Neural crest cell (in vitro differentiated cells): ENCODE results near the gene CATSPERB. TPM values are rescaled to one million over a fixed set of nuclear protein-coding genes. Genes with fewer than 3 reads are reported as not detected.

Experiments
- DNase-seq: peaks from one replicate; pipeline ENCODE4 v3.0.0; 2021; ENCODE audit warnings: low read depth, mixed read lengths, low spot score
- H3K27ac Mint-ChIP-seq: one replicate; pipeline ENCODE4 v1.8.0; 2021; ENCODE audit warnings: mild to moderate bottlenecking, mixed read lengths; ENCODE audit not compliant: unreplicated experiment
- H3K27me3 Mint-ChIP-seq: 2 replicates; pipeline ENCODE4 v1.8.0; 2021; ENCODE audit warnings: low read depth, mild to moderate bottlenecking, mixed read lengths
- H3K36me3 Mint-ChIP-seq: 2 replicates; pipeline ENCODE4 v1.8.0; 2021; ENCODE audit warnings: low read depth, mild to moderate bottlenecking, mixed read lengths
- H3K4me1 Mint-ChIP-seq: 2 replicates; pipeline ENCODE4 v1.8.0; 2021; ENCODE audit warnings: mixed read lengths
- H3K4me3 Mint-ChIP-seq: one replicate; pipeline ENCODE4 v1.8.0; 2021; ENCODE audit warnings: mild to moderate bottlenecking, mixed read lengths
- H3K9me3 Mint-ChIP-seq: 2 replicates; pipeline ENCODE4 v1.8.0; 2021; ENCODE audit warnings: mixed read lengths
- total RNA-seq: library from RNA; stranded (reverse); gene quantifications from 2 replicates; pipeline ENCODE4 v1.2.1, GENCODE V29; 2021
- TF ChIP-seq, protein P1 (sequence below): fragments of 200-600 bp; sonication (generic); conservative IDR thresholded peaks from 2 replicates; pipeline ENCODE4 v1.5.0; 2021; ENCODE audit warnings: antibody characterized with exemption, mild to moderate bottlenecking

The CATSPERB gene
- total RNA-seq, 1 donor from 2014 or later, result not detected

DNA sequence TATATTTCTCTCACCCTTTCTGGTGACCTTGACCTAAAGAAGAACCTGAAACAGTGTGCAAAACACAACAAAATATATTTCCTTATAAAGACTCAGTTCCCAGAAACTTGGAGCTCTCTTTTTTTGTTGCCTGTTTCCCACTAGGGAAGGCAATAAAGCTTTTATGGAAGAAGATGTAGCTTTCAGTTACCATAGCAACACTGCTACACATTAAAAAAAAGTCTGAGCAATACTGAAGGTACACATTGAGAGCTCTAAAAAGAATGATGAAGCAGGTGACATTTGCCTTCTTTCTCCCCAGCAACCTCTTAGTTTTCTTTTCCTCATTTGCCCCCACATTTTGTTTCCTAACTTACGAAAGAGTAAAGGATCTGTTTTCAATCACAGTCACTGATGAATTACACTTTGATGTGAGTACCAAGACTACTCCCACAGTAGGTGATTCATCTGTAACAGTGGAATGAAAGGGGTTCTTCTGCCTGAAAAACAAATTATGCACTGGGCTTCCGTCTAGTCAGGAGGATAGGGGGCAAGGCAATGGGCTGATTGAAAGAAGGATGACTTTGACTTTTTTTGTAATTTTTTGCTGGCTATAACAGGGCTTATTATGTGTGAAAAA lies 1.1 kb upstream of the CATSPERB start:
- Mint-ChIP-seq H3K36me3 (peaks cover 2% of the 10 kb centered on the region), H3K27ac (no peak overlapping the region), H3K9me3 (peaks cover 2% of the 10 kb centered on the region), H3K27me3 (no peaks in the 10 kb centered on the region), H3K4me3 (no peak overlapping the region), H3K4me1 (peaks cover 13% of the 10 kb centered on the region)
- no peak for DNase-seq
- TF ChIP-seq, protein P1, sequence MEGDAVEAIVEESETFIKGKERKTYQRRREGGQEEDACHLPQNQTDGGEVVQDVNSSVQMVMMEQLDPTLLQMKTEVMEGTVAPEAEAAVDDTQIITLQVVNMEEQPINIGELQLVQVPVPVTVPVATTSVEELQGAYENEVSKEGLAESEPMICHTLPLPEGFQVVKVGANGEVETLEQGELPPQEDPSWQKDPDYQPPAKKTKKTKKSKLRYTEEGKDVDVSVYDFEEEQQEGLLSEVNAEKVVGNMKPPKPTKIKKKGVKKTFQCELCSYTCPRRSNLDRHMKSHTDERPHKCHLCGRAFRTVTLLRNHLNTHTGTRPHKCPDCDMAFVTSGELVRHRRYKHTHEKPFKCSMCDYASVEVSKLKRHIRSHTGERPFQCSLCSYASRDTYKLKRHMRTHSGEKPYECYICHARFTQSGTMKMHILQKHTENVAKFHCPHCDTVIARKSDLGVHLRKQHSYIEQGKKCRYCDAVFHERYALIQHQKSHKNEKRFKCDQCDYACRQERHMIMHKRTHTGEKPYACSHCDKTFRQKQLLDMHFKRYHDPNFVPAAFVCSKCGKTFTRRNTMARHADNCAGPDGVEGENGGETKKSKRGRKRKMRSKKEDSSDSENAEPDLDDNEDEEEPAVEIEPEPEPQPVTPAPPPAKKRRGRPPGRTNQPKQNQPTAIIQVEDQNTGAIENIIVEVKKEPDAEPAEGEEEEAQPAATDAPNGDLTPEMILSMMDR, result no peak

DNA sequence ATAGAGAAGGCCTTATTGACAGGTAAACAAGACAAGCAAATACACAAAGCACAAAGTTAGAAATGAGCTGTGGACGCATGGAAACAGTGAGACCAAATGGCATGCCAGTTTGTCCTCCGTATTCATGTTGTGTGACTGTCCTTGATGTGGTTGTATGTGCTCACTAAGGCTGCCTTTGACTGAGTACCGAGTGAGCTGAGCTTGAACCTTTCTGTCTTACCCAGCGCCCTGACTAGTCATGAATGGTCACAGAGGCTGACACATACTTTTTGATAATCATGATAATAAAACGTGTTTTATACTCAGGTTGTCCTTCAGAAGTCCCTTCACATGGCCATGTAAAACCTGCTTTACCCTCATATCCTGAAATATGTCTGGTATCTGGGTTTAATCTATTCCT lies 553 bp upstream of the CATSPERB start:
- TF ChIP-seq, protein P1, result no peak
- H3K4me1 Mint-ChIP-seq, result peaks cover 17% of the 10 kb centered on the region
- no peak for DNase-seq
- peaks cover 2% of the 10 kb centered on the region for H3K36me3 Mint-ChIP-seq
- no peaks in the 10 kb centered on the region for H3K27me3 Mint-ChIP-seq
- no peak overlapping the region for H3K27ac Mint-ChIP-seq
- H3K4me3 Mint-ChIP-seq, result no peak overlapping the region
- peaks cover 2% of the 10 kb centered on the region for H3K9me3 Mint-ChIP-seq

DNA sequence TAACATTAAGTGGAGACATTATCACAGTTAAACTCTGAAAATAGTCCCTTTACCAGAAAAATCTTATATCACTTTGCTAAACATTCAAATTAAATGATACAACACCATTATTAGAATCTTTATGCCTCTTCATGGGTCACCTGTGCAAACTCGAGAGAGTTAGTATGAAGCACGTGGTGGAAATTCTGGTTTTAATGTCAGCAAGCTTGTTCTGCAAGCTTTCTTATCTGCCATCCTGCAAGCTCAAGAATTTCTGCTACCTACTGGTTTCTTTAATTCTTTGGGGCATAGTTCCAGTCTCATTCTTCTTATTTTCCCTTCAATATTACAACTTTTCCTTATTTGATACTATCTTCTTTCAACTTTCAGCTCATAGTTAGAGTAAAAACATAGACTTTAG lies 868 bp downstream of the CATSPERB start:
- Mint-ChIP-seq H3K4me1 (peaks cover 28% of the 10 kb centered on the region), H3K9me3 (peaks cover 2% of the 10 kb centered on the region), H3K4me3 (no peak overlapping the region), H3K27ac (no peak overlapping the region), H3K27me3 (no peaks in the 10 kb centered on the region), H3K36me3 (peaks cover 2% of the 10 kb centered on the region)
- TF ChIP-seq, protein P1, result no peak
- no peak for DNase-seq

DNA sequence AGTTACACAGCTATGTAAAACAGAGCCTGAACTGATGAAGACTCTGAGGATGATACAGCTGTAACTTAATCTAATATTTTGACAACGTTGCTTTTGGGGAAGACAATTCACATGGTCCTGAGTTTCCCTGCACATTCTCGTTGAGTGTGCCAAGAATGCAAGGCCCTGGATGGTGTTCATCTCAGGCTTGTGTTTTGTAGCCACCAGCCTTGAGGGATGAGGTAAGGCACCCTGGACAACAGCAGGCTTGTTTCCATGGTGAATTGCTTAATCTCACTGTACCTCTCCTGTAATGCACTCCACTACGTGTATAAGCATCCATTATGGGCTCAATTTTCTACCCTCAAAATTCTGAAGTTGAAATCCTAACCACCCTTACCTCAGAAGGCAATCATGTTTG lies 2.1 kb downstream of the CATSPERB start:
- Mint-ChIP-seq H3K27me3 (no peaks in the 10 kb centered on the region), H3K27ac (no peak overlapping the region), H3K36me3 (no peaks in the 10 kb centered on the region), H3K4me3 (no peak overlapping the region), H3K9me3 (no peaks in the 10 kb centered on the region), H3K4me1 (peaks cover 28% of the 10 kb centered on the region)
- TF ChIP-seq, protein P1, result no peak
- no peak for DNase-seq

DNA sequence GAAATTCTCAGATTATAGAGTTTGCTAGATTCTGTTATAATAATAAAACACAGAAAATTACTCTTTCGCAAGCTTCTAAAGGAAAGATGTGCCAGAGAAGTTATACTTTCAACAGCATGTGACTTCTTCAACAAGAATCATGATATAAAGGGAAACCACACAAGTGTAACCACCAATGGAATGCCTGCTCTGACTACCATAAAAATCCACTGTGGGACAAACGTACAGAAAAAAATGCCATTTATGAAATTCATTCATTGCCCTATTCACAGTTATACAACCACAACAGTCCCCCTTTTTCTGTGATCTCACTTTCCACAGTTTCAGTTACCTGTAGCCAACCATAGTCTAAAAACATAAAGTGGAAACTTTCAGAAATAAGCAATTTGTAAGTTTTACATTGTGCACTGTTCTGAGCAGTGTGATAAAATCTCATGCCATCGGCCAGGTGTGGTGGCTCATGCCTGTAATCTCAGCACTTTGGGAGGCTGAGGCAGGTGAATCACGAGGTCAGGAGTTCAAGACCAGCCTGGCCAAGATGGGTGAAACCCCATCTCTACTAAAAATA lies 3.2 kb downstream of the CATSPERB start:
- H3K4me3 Mint-ChIP-seq, result no peak overlapping the region
- peaks cover 28% of the 10 kb centered on the region for H3K4me1 Mint-ChIP-seq
- H3K27ac Mint-ChIP-seq, result no peak overlapping the region
- TF ChIP-seq, protein P1, result no peak
- no peaks in the 10 kb centered on the region for H3K27me3 Mint-ChIP-seq
- no peak for DNase-seq
- H3K36me3 Mint-ChIP-seq, result no peaks in the 10 kb centered on the region
- H3K9me3 Mint-ChIP-seq, result no peaks in the 10 kb centered on the region
